K562 (cell line): ENCODE measurements around the gene CCT8L2. TPM values are rescaled to one million over a fixed set of nuclear protein-coding genes. Genes with fewer than 3 reads are reported as not detected.
"Not testable (repeated sequence)": the region's sequence is repeated elsewhere in the genome, so short reads cannot be mapped to it uniquely, and the experiment has no call there.

Experiments
- ATAC-seq: fragments of 200-7000 bp; cut with Tn5 transposase; 3 replicates; pipeline ENCODE4 v1.9.1; 2020; ENCODE audit warnings: moderate library complexity
- BruUV-seq: library from RNA; stranded (reverse); fragments of 400-500 nt; replicated peaks from 2 replicates; lab custom pipeline; 2021; lab: Mats Ljungman, UMichigan
- CTCF ChIA-PET: fragments of 300-600 bp; formaldehyde crosslinking; extraction: SDS; loops from one replicate; lab custom pipeline; 2021; ENCODE audit warnings: low intra/inter-chr PET ratio; lab: Yijun Ruan, JAX
- POLR2A ChIA-PET: fragments of 300-600, 350-650 bp; sonication (Branson Sonifier 250); formaldehyde crosslinking; extraction: SDS; loops from one replicate; lab custom pipeline; 2021; ENCODE audit warnings: antibody characterized with exemption, inconsistent platforms; lab: Yijun Ruan, JAX
- DNase-seq, 4 experiments: peaks; one replicate each; pipeline versions ENCODE4 v3.0.0 to v3.0.0-alpha.2; 2011 to 2018; ENCODE audit warnings: low spot score in 3 of 4, mixed read lengths in 3 of 4; ENCODE audit errors: extremely low read depth in 1 of 4
- FAIRE-seq: peaks from 2 replicates; lab custom pipeline; 2011; peaks lifted over from hg19 to GRCh38; lab: Jason Lieb, UNC
- H2AFZ ChIP-seq: 2 replicates; pipeline ENCODE4 v1.6.0; 2011; ENCODE audit warnings: low read depth, low read length, control low read depth, inconsistent platforms
- H3K27ac ChIP-seq: fragments of 200-600 bp; 3 replicates; pipeline ENCODE4 v1.8.0; 2011; ENCODE audit warnings: low read depth, mild to moderate bottlenecking, control low read depth, inconsistent platforms, low read length, moderate library complexity, mixed read lengths; ENCODE audit errors: extremely low read depth
- H3K27me3 ChIP-seq, 2 experiments: fragments of 300-600 bp in 1 of 2; 2 replicates in 1 of 2; 3 replicates in 1 of 2; pipeline versions ENCODE4 v1.6.0 to v1.8.0; 2011; ENCODE audit warnings: inconsistent platforms in 2 of 2, low read length in 2 of 2, mild to moderate bottlenecking in 1 of 2, mixed read lengths in 1 of 2, moderate library complexity in 1 of 2; ENCODE audit not compliant: control insufficient read depth in 2 of 2, insufficient read depth in 2 of 2
- H3K36me3 ChIP-seq: fragments of 300-600 bp; 3 replicates; pipeline ENCODE4 v1.8.0; 2011; ENCODE audit warnings: mild to moderate bottlenecking, low read length, inconsistent platforms; ENCODE audit not compliant: control insufficient read depth, insufficient read depth
- H3K4me1 ChIP-seq, 2 experiments: fragments of 200-600 bp in 1 of 2; replicated peaks in 1 of 2; 2 replicates in 1 of 2; 3 replicates in 1 of 2; pipeline versions ENCODE4 v1.5.1 to v1.8.0; 2011; ENCODE audit warnings: inconsistent platforms in 2 of 2, low read length in 2 of 2, mild to moderate bottlenecking in 1 of 2, mixed read lengths in 1 of 2, moderate library complexity in 1 of 2; ENCODE audit not compliant: control insufficient read depth in 2 of 2, insufficient read depth in 2 of 2
- H3K4me2 ChIP-seq: 2 replicates; pipeline ENCODE4 v1.6.1; 2011; ENCODE audit warnings: low read length, control low read depth, inconsistent platforms, mixed read lengths; ENCODE audit not compliant: insufficient read depth
- H3K4me3 ChIP-seq: fragments of 200-600 bp; sonication (generic), shearing (Covaris generic); 2 replicates; pipeline ENCODE4 v1.5.1; 2016; ENCODE audit warnings: control low read depth, inconsistent platforms
- H3K79me2 ChIP-seq: fragments of 200-600 bp; 3 replicates; pipeline ENCODE4 v1.8.0; 2011; ENCODE audit warnings: low read length, inconsistent platforms; ENCODE audit not compliant: control insufficient read depth, insufficient read depth
- H3K9ac ChIP-seq, 2 experiments: 2 replicates each; pipeline versions ENCODE4 v1.6.0 to v1.6.1; 2011; ENCODE audit warnings: low read depth in 2 of 2, low read length in 2 of 2, control low read depth in 1 of 2, inconsistent platforms in 1 of 2, mild to moderate bottlenecking in 1 of 2, mixed read lengths in 1 of 2; ENCODE audit not compliant: insufficient read depth in 1 of 2
- H3K9me1 ChIP-seq: one replicate; pipeline ENCODE4 v1.6.0; 2011; ENCODE audit warnings: inconsistent platforms, mild to moderate bottlenecking, low read length, moderate library complexity; ENCODE audit not compliant: control insufficient read depth, insufficient read depth
- H3K9me3 ChIP-seq: replicated peaks from 2 replicates; pipeline ENCODE4 v1.5.1; 2011; ENCODE audit warnings: low read depth, low read length, inconsistent platforms; ENCODE audit not compliant: control insufficient read depth, insufficient read depth
- H4K20me1 ChIP-seq: replicated peaks from 2 replicates; pipeline ENCODE4 v1.6.1; 2011; ENCODE audit warnings: low read length, inconsistent platforms, mixed read lengths; ENCODE audit not compliant: control insufficient read depth, insufficient read depth
- HLTF ChIP-seq: fragments of 450-650 bp; IDR thresholded peaks from 2 replicates; pipeline ENCODE4 v1.6.1; 2016
- LARP7 ChIP-seq: fragments of 450-650 bp; IDR thresholded peaks from 2 replicates; pipeline ENCODE4 v1.6.1; 2016
- MAFG ChIP-seq: fragments of 450-650 bp; conservative IDR thresholded peaks from 2 replicates; pipeline ENCODE4 v1.6.1; 2016; ENCODE audit warnings: missing genetic modification characterization, missing compliant biosample characterization
- NCOA2 ChIP-seq, 2 experiments: fragments of 450-650 bp; IDR thresholded peaks; 2 replicates each; pipeline ENCODE4 v1.6.1; 2018; ENCODE audit warnings: mild to moderate bottlenecking in 2 of 2, moderate library complexity in 1 of 2; ENCODE audit not compliant: partially characterized antibody in 2 of 2
- PHB2 ChIP-seq: fragments of 450-650 bp; IDR thresholded peaks from 2 replicates; pipeline ENCODE4 v1.6.1; 2017; ENCODE audit warnings: low read depth
- THRA ChIP-seq: fragments of 450-650 bp; IDR thresholded peaks from 2 replicates; pipeline ENCODE4 v1.6.1; 2017; ENCODE audit warnings: mild to moderate bottlenecking, moderate library complexity
- WGBS: fragments of 100-300 bp; shearing (Covaris generic); methylation state at CpG from one replicate; pipeline ENCODE4 v1.1.6; 2016; ENCODE audit warnings: low coverage, mixed read lengths; ENCODE audit not compliant: insufficient coverage; ENCODE audit errors: missing lambda C conversion rate; 5-methylcytosine and 5-hydroxymethylcytosine counted together
- in situ Hi-C: fragments of 300-500 bp; cut with MboI; formaldehyde crosslinking; loops from 4 replicates; pipeline ENCODE4 v1.15.0; 2018; ENCODE audit warnings: inconsistent platforms, mixed read lengths
- intact Hi-C: fragments of 100-400 bp; cut with micrococcal nuclease; formaldehyde crosslinking; loops from 2 replicates; pipeline ENCODE4 v1.14.2; 2022
- polyA plus RNA-seq, 8 experiments: library from polyadenylated mRNA; depleted of rRNA in 4 of 8; stranded (reverse) in 5 of 8; unstranded in 3 of 8; fragments of >200 nt; fragmentation: Nextera tagmentation in 2 of 8; fragmentation: Illumina TruSeq in 1 of 8; extraction: Ambion mirVana in 2 of 8; extraction: Trizol in 1 of 8; gene quantifications; 2 replicates each; pipeline versions ENCODE4 v1.2.1 to v1.2.3, GENCODE V29; 2011 to 2014; ENCODE audit warnings: inconsistent platforms in 1 of 8, missing spikeins in 1 of 8
- total RNA-seq, 7 experiments: library from RNA; depleted of rRNA in 6 of 7; stranded (reverse); fragments of >200 nt in 6 of 7; fragmentation: Illumina TruSeq in 2 of 7; extraction: Trizol in 2 of 7; gene quantifications; 2 replicates each; pipeline versions ENCODE4 v1.2.1 to v1.2.3, GENCODE V29; 2011 to 2021; ENCODE audit warnings: low replicate concordance in 1 of 7
- TF ChIP-seq, protein P1 (sequence below): fragments of 450-650 bp; IDR thresholded peaks from 2 replicates; pipeline ENCODE4 v1.6.1; 2016; ENCODE audit warnings: low read depth

CCT8L2 gene
- total and polyA plus RNA-seq, 9 of the 15 experiments (the other 6 are each of a cell fraction or from before 2014, with no cell fraction given), result 0.13 TPM; not detected in 8

DNA sequence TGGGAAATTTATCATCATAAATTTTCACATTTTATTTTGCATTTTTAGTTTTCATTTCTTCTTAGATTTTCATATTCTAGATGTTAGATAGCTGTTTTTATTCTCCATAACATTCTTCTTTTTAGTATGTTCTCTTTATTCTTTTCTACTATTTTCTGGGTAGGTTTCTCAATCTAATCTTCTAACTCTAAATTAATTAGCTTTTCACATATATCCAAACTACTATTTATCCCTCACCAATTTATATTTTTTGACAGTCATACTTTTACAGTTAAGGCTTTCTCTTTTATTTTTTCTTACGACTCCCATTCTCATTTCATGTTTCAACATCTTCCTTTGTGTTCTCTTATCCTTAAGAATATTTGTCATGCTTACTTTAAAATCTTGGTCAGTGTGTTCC, 35.9 kb upstream of the CCT8L2 start:
- ATAC-seq, DNase-seq, in situ Hi-C loops, H3K4me2 ChIP-seq, H3K4me3 ChIP-seq, H3K9me3 ChIP-seq, H3K4me1 ChIP-seq, intact Hi-C loops, H3K9me1 ChIP-seq, H2AFZ ChIP-seq, H4K20me1 ChIP-seq, BruUV-seq, FAIRE-seq, H3K27ac ChIP-seq, CTCF ChIA-PET, H3K27me3 ChIP-seq, H3K9ac ChIP-seq: not testable (repeated sequence)
- peaks cover 18% of the 10 kb centered on the region for H3K36me3 ChIP-seq
- peaks cover 37% of the 10 kb centered on the region for H3K79me2 ChIP-seq
- TF ChIP-seq LARP7, result peak; percentile 68; the same call in 1 of the 2 replicates
- TF ChIP-seq PHB2, result peak; percentile 55; the same call in 1 of the 2 replicates
- peak; percentile 52; the same call in 1 of the 2 replicates for TF ChIP-seq THRA
- TF ChIP-seq, protein P1, sequence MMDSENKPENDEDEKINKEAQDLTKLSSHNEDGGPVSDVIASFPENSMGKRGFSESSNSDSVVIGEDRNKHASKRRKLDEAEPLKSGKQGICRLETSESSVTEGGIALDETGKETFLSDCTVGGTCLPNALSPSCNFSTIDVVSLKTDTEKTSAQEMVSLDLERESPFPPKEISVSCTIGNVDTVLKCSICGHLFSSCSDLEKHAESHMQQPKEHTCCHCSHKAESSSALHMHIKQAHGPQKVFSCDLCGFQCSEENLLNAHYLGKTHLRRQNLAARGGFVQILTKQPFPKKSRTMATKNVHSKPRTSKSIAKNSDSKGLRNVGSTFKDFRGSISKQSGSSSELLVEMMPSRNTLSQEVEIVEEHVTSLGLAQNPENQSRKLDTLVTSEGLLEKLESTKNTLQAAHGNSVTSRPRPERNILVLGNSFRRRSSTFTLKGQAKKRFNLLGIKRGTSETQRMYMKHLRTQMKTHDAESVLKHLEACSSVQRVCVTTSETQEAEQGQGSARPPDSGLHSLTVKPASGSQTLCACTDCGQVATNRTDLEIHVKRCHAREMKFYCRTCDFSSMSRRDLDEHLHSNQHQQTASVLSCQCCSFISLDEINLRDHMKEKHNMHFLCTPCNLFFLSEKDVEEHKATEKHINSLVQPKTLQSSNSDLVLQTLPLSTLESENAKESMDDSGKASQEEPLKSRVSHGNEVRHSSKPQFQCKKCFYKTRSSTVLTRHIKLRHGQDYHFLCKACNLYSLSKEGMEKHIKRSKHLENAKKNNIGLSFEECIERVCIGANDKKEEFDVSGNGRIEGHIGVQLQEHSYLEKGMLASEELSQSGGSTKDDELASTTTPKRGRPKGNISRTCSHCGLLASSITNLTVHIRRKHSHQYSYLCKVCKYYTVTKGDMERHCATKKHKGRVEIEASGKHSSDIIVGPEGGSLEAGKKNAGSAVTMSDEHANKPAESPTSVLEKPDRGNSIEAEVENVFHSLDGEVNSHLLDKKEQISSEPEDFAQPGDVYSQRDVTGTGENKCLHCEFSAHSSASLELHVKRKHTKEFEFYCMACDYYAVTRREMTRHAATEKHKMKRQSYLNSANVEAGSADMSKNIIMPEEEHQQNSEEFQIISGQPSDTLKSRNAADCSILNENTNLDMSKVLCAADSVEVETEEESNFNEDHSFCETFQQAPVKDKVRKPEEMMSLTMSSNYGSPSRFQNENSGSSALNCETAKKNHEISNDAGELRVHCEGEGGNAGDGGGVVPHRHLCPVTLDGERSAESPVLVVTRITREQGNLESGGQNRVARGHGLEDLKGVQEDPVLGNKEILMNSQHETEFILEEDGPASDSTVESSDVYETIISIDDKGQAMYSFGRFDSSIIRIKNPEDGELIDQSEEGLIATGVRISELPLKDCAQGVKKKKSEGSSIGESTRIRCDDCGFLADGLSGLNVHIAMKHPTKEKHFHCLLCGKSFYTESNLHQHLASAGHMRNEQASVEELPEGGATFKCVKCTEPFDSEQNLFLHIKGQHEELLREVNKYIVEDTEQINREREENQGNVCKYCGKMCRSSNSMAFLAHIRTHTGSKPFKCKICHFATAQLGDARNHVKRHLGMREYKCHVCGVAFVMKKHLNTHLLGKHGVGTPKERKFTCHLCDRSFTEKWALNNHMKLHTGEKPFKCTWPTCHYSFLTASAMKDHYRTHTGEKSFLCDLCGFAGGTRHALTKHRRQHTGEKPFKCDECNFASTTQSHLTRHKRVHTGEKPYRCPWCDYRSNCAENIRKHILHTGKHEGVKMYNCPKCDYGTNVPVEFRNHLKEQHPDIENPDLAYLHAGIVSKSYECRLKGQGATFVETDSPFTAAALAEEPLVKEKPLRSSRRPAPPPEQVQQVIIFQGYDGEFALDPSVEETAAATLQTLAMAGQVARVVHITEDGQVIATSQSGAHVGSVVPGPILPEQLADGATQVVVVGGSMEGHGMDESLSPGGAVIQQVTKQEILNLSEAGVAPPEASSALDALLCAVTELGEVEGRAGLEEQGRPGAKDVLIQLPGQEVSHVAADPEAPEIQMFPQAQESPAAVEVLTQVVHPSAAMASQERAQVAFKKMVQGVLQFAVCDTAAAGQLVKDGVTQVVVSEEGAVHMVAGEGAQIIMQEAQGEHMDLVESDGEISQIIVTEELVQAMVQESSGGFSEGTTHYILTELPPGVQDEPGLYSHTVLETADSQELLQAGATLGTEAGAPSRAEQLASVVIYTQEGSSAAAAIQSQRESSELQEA, result 0 out of 2 replicates have a peak, but pooled peaks have one; percentile 10
- TF ChIP-seq NCOA2 (IDR thresholded peaks at IDR 0.05; ENCODE audit: partially characterized antibody in 2 of 2), result peak in 1 of 2 experiments; percentile 42
- TF ChIP-seq MAFG (tag), result peak; percentile 25; the same call in 1 of the 2 replicates
- TF ChIP-seq HLTF, result 0 out of 2 replicates have a peak, but pooled peaks have one; percentile 21
- POLR2A ChIA-PET, result interaction anchor here (1.0 kb wide), 1 partner anchor 13 kb away, joined by 3 read pairs; no protein-coding TSS in a partner anchor
- 59% methylated on average over 1 of the region's 1 CpG for WGBS
